GM12864 (cell line): Measurements from ENCODE around the gene ZNF385B.

Experiments
- DNase-seq: peaks from one replicate; pipeline ENCODE4 v3.0.0-alpha.2; 2011; ENCODE audit warnings: low read depth
- H3K4me3 ChIP-seq: 2 replicates; pipeline ENCODE4 v1.5.1; 2011; ENCODE audit warnings: mild to moderate bottlenecking, low read depth, low read length, control low read depth
- TF ChIP-seq, protein P1 (sequence below): IDR thresholded peaks from 2 replicates; pipeline ENCODE4 v1.5.1; 2011; ENCODE audit warnings: low read depth, mild to moderate bottlenecking, moderate library complexity, low read length, control low read depth, inconsistent platforms; ENCODE audit errors: missing control alignments

The ZNF385B gene

DNA sequence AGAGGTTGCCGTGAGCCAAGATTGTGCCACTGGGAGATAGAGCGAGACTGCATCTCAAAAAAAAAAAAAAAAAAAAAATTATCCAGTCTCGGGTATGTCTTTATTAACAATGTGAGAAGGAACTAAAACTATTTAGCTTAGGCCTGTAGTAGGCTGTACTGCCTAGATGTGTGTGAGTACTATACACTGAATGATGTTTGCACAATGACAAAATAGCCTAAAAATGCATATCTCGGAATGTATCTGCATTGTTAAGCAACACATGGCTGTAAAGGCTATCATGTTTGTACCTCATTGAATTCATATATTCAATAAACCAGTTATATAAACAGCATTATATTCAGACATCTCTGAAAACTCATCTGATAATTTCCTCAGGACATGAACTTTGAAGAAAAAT, 405.6 kb downstream of the ZNF385B start:
- TF ChIP-seq, protein P1, sequence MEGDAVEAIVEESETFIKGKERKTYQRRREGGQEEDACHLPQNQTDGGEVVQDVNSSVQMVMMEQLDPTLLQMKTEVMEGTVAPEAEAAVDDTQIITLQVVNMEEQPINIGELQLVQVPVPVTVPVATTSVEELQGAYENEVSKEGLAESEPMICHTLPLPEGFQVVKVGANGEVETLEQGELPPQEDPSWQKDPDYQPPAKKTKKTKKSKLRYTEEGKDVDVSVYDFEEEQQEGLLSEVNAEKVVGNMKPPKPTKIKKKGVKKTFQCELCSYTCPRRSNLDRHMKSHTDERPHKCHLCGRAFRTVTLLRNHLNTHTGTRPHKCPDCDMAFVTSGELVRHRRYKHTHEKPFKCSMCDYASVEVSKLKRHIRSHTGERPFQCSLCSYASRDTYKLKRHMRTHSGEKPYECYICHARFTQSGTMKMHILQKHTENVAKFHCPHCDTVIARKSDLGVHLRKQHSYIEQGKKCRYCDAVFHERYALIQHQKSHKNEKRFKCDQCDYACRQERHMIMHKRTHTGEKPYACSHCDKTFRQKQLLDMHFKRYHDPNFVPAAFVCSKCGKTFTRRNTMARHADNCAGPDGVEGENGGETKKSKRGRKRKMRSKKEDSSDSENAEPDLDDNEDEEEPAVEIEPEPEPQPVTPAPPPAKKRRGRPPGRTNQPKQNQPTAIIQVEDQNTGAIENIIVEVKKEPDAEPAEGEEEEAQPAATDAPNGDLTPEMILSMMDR, result no peak
- no peak overlapping the region for H3K4me3 ChIP-seq
- DNase-seq, result no peak

DNA sequence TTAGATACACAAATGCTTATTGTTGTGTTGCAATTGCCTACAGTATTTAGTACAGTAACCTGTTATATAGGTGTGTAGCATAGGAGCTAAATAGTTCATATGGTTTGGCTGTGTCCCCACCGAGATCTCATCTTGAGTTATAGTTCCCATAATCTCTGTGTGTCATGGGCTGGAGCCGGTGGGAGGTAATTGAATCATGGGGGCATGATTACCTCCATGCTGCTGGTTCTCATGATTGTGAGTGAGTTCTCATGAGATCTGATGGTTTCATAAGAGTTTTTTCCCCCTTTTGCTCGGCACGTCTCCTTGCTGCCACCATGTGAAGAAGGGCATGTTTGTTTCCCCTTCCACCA, 406.3 kb downstream of the ZNF385B start:
- no peak for DNase-seq

DNA sequence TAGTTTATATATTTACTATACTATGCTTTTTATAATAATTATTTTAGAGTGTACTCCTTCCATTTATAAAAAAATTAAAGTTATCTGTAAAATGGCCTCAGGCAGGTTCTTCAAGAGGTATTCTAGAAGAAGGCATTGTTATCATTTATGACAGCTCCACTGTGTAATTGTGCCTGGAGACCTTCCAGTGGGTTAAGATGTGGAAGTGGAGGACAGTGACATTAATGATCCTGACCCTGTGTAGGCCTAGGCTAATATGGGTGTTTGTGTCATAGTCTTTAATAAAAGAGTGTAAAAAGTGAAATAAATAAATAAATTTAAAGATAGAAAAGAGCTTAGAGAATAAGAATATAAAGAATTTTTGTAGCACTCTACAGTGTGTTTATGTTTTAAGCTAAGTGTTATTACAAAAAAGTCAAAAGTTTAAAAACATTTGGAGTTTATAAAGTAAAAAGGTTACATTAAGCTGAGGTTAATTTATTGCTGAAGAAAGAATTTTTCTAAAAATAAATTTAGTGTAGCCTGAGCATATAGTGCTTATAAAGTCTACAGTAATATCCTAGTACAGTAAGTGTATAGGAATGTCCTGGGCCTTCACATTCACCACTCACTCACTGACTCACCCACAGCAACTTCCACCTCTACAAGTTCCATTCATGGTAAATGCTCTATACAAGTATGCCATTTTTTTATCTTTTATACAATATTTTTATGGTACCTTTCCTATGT, 406.8 kb downstream of the ZNF385B start:
- no peak overlapping the region for H3K4me3 ChIP-seq
- TF ChIP-seq, protein P1, result no peak
- DNase-seq, result no peak

More for the DNA sequence above, 406.3 kb downstream of the ZNF385B start:
- TF ChIP-seq, protein P1, result no peak
- no peak overlapping the region for H3K4me3 ChIP-seq

DNA sequence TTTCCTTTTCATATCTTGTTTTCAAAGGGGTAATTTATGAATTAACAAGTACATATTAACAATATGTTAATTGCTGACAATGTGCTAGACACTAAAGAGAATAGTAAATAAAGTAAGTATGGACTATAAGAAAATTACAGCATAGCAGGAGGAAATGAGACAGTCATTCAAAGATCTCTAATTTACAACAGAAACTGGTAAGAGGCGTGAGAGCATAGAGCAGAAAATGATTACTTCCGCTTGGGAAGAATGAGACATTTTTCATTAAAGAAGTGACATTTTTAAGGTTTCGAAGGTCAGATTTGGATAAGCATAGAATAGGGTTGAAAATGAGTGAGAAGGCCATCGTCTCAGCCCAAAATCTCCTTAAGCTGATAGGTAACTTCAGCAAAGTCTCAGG, 412.4 kb downstream of the ZNF385B start:
- DNase-seq, result no peak
- H3K4me3 ChIP-seq, result no peak overlapping the region
- TF ChIP-seq, protein P1, result no peak

DNA sequence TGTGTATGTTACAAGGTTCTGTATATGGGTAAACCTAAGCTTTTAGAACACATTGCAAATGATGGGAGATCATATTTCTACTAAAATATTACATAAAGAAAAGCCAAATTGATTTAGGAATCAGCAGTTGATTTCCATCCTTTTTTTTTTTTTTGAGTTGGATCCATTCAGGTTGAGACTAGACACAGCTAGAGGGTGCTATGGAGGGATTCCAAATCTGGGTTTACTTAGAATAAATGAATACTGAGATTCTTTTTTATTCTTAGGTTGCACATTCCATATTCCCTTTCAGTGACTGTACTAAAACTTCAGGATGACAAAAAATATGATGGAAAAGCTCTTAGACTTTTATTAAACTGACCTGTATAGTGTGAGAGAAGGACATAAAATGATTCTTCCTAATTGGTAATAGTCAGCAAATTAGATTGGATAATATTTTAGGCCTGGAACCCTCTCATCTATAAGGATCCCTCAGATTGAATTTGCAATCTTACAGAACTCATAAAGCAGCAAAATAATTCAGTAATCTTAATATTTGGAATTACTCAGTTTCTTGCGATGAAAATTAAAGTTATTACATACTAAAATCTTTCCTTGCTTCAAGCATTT, 413.5 kb downstream of the ZNF385B start:
- TF ChIP-seq, protein P1, result no peak
- no peak for DNase-seq
- no peak overlapping the region for H3K4me3 ChIP-seq

DNA sequence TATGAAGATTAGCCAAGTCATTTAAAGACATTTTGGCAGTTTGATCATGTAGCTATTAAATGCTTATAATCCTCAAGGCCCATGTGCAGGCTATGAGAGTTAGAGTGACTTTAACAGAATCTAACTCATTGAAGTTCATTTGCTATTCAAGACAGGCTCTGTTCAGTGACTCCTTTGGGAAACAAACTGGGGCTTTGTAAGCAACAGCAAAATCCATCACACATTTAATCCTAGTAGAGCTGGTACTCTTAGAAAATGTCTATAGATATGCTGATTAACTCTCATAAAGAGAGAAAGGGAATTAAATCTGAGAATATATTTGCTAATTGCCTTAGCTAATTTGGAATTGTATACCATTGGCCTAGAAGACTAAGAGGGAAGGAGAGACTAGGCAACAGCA, 414.0 kb downstream of the ZNF385B start:
- TF ChIP-seq, protein P1, result no peak
- no peak for DNase-seq
- H3K4me3 ChIP-seq, result no peak overlapping the region
